GM10847 (cell line): ENCODE results near the gene CALR3.
A peak's percentile ranks its signal among the peaks of the same experiment; 100 is the strongest.

ENCODE experiments used
- POLR2A ChIP-seq: IDR thresholded peaks from 2 replicates; pipeline ENCODE4 v1.6.1; 2011; ENCODE audit not compliant: insufficient read length; ENCODE audit errors: extremely low read depth

CALR3 gene, protein sequence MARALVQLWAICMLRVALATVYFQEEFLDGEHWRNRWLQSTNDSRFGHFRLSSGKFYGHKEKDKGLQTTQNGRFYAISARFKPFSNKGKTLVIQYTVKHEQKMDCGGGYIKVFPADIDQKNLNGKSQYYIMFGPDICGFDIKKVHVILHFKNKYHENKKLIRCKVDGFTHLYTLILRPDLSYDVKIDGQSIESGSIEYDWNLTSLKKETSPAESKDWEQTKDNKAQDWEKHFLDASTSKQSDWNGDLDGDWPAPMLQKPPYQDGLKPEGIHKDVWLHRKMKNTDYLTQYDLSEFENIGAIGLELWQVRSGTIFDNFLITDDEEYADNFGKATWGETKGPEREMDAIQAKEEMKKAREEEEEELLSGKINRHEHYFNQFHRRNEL

GRCh38 chr19:16495982-16496612, at the start of gene CALR3, which contains the start of gene C19orf44:
TSS of gene CALR3 (minus strand) at chr19:16496167. CDS start at chr19:16496129, 38 bp downstream.
TSS of gene C19orf44 (plus strand) at chr19:16496394. CDS start at chr19:16500793, 4,399 bp downstream.
- TF ChIP-seq POLR2A = peak; percentile 69

DNA sequence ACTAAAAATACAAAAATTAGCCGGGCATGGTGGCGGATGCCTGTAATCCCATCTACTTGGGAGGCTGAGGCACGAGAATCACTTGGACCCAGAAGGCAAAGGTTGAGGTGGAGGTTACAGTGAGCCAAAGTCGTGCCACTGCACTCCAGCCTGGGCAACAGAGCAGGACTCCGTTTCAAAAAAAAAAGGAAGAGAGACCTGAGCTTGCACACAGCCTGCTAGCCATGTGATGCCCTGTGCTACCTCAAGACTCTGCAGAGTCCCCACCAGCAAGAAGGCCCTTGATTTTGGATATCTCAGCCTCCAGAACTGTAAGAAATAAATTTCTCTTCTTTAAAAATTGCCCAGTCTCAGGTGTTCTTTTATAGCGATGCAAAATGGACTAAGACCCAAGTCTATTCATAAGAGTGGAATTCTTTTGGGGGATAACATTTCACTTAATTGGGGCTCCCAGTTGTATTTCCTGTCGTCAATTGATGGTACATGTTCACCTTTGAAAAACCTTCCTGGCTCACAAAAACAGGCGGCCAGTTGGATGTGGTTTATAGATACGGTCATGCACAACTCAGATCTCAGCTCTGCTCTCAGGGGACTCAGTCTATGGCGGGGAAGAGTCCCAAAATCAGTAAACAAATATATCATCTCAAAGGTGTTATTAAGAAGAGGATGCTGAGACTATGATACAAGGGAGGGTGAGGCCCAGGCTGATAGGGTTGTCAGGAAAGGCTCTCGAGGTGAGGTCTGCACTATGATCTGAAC, 48.7 kb upstream of the CALR3 start:
- TF ChIP-seq POLR2A = no peak

DNA sequence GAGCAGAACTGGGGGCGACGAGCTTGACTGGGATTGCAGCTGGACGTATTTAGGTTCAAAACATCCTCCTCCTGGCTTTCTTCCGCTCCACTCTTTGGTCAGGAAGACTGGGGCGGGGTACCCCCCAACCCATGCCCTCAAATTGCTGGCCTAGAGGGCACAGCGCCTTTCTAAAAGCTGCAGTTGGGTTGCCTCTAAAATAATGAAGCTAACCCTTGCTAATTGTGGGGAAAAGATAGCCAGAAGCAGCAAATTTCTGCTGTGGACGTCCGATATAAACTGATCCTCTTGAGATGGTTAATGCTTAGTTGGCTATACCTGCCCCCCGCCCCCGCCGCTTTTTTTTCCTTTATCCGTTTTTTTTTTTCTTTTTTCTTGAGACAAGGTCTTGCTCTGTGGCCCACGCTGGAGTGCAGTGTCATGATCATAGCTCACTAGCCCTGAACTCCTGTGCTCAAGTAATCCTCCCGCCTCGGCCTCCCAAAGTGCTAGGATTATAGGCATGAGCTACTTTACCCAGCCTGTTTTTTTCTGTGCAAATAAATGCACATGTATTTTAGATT, 47.0 kb upstream of the CALR3 start:
- no peak for TF ChIP-seq POLR2A

DNA sequence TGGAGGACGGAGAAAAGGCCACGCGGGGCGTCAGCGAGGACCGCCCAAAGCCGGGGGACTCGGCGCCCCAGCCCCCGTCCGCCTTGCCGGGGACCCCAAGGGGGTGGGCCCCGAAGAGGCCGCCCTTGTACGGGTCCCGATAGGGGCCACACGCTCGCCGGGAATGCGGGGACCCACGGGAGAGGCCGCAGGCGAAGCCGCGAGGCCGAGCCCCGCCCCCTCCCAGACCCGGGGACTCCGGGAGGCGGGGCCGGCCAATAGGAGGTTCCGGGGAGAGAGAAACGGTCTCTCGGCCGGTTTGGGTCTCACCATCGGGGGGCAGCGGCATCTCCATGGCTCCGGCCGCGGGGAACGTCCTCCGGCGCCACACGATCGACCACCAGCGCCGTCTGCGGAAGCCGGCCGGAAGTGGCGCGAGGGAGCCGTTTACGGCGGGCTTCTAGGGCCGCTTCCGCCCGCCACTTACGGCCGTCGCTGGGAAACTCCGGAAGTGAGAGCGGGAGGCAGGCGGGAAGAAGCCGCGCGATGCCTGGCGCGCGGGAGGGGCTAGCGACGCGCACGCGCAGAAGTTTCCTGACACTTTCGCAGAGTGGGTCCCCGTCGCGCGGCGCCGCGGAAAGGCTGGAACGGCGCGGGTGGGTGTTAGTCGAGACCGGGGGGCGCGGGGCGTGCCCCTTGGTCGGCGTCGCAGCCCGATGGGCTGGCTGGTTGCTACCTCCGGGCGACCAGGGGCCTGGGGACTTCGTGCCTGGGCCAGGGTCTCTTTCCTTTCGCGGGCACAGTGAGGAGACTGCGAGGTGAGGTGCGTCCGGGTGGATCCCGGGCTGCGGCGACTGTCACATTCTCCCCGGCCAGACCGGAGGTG, 46.3 kb upstream of the CALR3 start, which contains the start of gene CHERP:
TSS of gene CHERP (minus strand) at position 393 of the 865 bp plus-strand sequence. CDS start at position 334, 59 bp downstream.
- TF ChIP-seq POLR2A = peak; percentile 78

DNA sequence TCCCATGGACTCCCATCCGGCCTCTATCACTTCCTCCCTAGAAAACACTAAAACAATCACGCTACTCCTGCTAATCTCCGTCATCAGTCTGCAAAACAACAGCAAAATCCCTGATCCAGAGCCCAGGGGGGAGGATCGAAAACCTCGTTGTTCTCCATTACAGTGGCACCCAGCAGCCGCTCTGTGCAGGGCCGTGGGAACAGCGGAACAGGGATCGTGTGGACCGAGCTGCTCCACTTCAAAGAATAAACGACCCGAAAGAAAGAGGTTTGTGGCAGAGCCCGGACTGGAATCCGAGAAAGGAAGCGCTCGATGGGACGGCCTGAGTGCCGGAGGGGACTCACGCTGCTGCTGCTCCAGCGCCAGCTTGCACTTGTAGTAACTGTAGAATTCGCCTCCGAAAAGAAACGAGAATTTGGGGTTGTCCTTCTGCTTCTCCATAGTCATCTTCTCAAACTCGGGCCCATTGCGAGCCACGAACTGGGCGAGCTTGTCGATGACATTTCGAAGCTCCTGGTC, 45.6 kb upstream of the CALR3 start:
- no peak for TF ChIP-seq POLR2A

DNA sequence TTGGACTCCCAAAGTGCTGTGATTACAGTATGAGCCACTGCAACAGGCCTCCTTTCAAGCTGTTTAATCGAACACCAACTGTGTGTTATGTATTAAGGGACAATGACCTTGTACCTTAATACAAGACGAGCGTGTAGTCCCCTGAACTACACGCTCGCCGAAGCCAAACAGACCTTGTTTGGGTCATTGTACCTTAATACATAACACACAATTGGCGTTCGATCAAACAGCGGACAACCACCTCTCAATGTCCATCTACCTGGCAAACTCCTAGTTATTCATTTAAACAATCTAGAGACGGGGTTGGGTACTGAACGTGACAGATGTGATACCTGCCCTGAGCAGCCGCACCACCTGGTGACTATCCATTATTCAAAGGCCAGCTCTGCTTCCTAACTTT, 45.0 kb upstream of the CALR3 start:
- TF ChIP-seq POLR2A = no peak

- no peak for TF ChIP-seq POLR2A
Observed at GRCh38 chr19:16537111-16537510, 41.1 kb upstream of the CALR3 start.

DNA sequence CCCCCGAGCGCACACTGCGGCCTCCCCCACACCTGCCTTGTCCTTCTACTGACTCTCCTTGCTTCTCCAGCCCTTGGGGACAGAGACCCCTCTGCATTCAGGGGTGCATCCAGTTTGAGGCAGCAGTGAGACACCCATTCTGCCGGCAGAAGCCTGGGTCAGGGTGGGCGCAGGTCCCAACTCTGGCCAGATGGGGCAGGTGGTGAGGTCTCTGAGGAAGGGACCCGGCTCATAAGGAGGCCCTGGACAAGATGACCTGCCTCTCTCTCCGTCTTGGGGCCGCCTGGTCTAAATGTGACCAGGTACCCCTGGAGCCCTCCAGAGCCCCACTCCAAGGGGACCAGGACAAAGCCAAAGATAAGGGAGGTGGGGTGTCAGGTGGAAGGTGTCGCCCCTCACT, 40.2 kb upstream of the CALR3 start:
- no peak for TF ChIP-seq POLR2A

DNA sequence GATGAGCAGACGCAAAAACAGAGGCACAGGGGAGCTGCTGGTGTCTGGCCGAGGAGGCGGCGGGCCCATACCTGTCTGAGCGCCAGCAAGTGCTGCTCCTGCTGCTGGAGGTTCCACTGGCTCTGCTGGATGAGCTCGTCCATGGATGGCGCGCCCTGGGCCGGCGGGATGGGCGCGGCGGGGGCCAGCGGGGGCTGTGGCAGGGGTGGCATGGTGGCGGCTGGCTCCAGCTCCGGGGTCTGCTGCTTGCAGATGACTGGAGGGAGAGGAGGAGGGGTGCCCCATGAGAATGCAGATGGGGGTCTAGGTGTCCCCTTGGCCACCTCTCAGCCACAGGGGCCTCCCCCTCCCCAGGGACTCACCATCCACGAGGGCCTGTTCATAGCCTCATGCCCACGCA, 39.4 kb upstream of the CALR3 start:
- no peak for TF ChIP-seq POLR2A

DNA sequence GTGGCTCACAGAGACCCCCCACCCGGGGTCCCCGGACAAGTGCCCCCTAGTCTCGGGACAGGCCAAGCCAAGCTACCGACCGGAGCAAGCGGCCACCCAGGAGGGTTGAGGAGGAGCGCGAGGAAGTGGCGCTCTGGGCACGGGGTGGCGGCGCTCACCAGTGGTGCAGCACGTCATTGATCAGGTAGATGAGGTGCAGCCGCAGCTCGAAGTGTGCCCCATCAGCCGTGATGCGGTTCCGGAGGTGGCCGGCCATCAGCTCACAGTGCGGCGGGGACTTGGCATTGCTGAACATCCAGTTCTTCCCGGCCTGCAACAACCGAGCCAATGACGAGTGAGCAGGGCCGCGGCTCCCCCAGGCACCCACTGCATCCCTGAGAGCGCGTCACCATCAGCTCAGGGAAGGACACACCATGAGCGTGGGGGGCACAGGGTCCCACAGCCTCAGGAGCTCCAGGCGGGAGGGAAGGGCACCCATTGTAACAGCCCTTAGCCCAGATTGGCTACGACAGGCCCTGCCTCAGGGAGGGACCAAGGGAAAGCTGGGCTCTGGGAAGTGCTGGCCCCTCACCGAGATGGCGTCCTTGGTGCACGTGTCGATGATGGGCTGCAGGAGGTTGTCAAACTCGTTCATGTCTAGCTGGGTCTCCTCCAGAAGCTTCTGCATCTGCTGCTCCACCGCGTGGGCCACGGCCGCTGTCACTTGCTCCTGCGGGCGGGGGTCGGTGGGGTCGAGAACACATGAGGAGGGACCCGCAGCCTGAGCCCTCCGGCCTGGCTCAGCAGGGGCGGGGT, 36.7 kb upstream of the CALR3 start:
- TF ChIP-seq POLR2A = no peak

- TF ChIP-seq POLR2A = no peak
Observed at GRCh38 chr19:16531380-16531669, 35.4 kb upstream of the CALR3 start.

DNA sequence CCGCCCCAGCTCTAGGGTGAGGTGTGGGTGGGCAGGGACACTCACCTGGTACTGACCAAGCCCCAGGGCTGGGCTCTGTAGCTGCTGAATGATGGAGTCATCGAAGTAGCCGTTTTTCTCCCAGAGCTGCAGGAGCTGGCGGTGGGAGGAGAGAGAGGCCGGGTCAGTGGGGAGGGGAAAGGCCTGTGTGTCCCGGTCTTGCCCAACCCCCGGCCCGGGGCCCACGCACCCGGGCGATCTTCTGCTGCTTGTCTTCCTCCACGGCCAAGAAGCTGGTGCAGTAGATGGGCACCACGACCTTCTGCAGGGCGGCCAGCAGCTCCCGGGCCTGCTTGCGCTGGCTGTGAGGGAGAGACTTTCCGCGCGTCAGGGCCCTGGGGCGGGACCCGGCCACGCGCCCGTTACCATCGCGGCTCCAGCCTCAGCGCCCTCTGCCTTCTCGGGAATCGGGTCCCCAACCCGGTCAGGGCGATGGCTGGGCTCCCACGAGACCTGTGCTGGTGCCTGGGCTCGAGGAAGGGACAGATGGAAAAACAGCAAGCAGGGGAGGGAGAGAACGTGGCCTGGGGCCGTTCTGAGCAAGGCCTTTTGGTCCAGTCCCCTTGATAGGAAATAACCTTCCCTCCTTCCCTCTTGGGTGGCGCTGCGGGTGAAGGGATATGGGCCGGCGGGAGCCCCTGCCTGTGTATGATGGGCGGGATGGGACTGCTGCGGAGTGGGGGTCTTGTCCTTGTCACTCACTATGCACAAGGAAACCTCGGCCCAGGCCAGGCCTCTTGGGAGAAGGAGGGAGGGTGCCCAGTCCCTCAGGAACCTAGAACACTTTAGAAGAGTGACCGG, 34.8 kb upstream of the CALR3 start:
- TF ChIP-seq POLR2A = no peak
